Right lobe of liver (tissue), 6 donors: ENCODE data around the gene CBX2. TPM values are rescaled to one million over a fixed set of nuclear protein-coding genes. Genes with fewer than 3 reads are reported as not detected.

Experiments
- ATAC-seq, 4 donors: fragments of 200-7000 bp; cut with Tn5 transposase; one replicate each; pipeline ENCODE4 v1.9.1; 2020; ENCODE audit warnings: mild to moderate bottlenecking in 4 of 4, moderate library complexity in 4 of 4
- DNase-seq, 3 donors: peaks; one replicate each; pipeline ENCODE4 v3.0.0-alpha.2; 2020
- H3K27ac ChIP-seq, 3 donors: fragments of 200-600 bp; one replicate each; pipeline ENCODE4 v1.8.0; 2022
- H3K27me3 ChIP-seq, 2 donors: fragments of 200-600 bp; one replicate each; pipeline ENCODE4 v1.8.0; 2022
- H3K36me3 ChIP-seq, 4 donors: fragments of 200-600 bp; sonication (generic) in 1 of 4; one replicate each; pipeline versions ENCODE4 v1.5.1 to v1.8.0; 2017 to 2022; ENCODE audit warnings: control low read depth in 1 of 4
- H3K4me1 ChIP-seq, 4 donors: fragments of 200-600 bp; sonication (generic) in 1 of 4; one replicate each; pipeline versions ENCODE4 v1.5.1 to v1.8.0; 2017 to 2022; ENCODE audit warnings: control low read depth in 1 of 4
- H3K4me3 ChIP-seq, 3 donors: fragments of 200-600 bp; one replicate each; pipeline ENCODE4 v1.8.0; 2022
- H3K9me3 ChIP-seq, 4 donors: fragments of 200-600 bp; sonication (generic) in 1 of 4; one replicate each; pipeline versions ENCODE4 v1.5.1 to v1.8.0; 2017 to 2022; ENCODE audit warnings: control low read depth in 1 of 4
- POLR2A ChIP-seq: fragments of 450-650 bp; IDR thresholded peaks from one replicate; pipeline ENCODE4 v1.6.1; 2017; ENCODE audit warnings: antibody characterized with exemption, mild to moderate bottlenecking
- WGBS: methylation state at CpG from one replicate; pipeline ENCODE4 v1.1.6; 2018; ENCODE audit warnings: low coverage, low lambda C conversion rate; ENCODE audit not compliant: insufficient coverage; ENCODE audit errors: missing lambda C conversion rate; 5-methylcytosine and 5-hydroxymethylcytosine counted together
- intact Hi-C, 2 donors: fragments of 100-400 bp; cut with DNase I; formaldehyde crosslinking; loops; one replicate each; pipeline versions ENCODE4 v1.11.2 to v1.14.1; 2022
- total RNA-seq, 6 experiments: library from RNA; depleted of rRNA in 2 of 6; stranded (reverse); fragments of >200 nt in 2 of 6; fragmentation: NEBNext Ultra II Directional in 3 of 6; extraction: Animal tissue kit (Norgen Biotek cat#: 25700) in 3 of 6; gene quantifications; one replicate each; pipeline versions ENCODE4 v1.1.0 to v1.2.4, GENCODE V29; 2016 to 2023
- TF ChIP-seq, protein P1 (sequence below), 4 donors: fragments of 200-600 bp in 3 of 4; fragments of 450-650 bp in 1 of 4; IDR thresholded peaks; one replicate each; pipeline versions ENCODE4 v1.5.1 to v1.8.0; 2016 to 2022; ENCODE audit warnings: antibody characterized with exemption in 4 of 4, mild to moderate bottlenecking in 2 of 4
- donor health status: DM: no; HTN: yes; CAD: no.
- donor health status: DM: no; HTN: no; CAD: no.
- donor health status: DM: no; HTN: no; CAD: no.
- donor health status: DM: no; HTN: yes; CAD: no.
- donor health status: DM: no; HTN: yes; CAD: no.

Gene CBX2
- total RNA-seq, 6 experiments from 2014 or later: 0.33 to 3.5 (median 1.1) TPM

DNA sequence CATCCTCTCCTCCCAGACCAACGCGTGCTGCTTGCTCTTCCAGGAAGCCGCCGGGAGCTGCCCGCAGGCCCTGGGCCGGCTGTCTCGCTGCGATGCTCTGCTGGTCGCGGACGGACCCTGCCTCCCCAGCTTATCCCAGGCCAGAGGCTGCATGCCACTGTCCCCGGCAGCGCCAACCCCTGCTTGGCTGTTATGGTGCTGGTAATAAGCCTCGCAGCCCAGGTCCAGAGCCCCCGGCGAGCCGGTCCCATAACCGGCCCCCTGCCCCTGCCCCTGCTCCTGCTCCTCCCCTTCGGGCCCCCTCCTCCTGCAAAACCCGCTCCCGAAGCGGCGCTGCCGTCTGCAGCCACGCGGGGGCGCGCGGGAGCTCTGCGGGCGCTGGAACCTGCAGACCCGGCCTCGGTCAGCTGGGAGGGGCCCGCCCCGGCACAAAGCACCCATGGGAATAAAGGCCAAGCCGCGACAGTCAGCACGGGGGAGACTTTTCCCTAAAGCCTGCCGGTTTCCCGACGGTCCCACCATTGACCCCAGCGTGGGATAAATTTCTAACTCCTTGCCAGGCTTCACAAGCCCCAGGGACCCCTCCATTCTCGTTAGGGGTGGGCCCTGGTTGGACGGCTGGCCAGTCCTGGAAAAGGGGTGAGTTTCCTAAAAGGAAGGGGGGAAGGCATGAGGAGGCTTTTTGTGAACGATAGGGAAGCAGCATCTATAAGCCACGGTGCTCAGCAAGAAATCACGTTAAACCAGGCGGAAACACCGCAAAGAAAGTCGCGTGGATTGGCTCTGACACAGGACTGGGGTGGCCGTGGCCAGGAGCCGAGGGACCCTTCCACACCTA is 36.0 kb upstream of the CBX2 start:
- DNase-seq: peak; percentile 76 to 79 (median 77)
- intact Hi-C loops: no loop called here
- WGBS: 4% methylated on average over 23 of the region's 53 CpGs
- Histone ChIP-seq H3K4me3 (peak overlapping the region in 1 of 3 donors; percentile 4), H3K27me3 (peaks cover 0 to 6% of the 10 kb centered on the region in 2 donors), H3K9me3 (no peaks in the 10 kb centered on the region), H3K27ac (no peak overlapping the region), H3K4me1 (peaks cover 0 to 22% (median 4%) of the 10 kb centered on the region in 4 donors), H3K36me3 (no peaks in the 10 kb centered on the region)
- peak; percentile 62 to 78 (median 76) for ATAC-seq
- TF ChIP-seq POLR2A: no peak
- TF ChIP-seq, protein P1, sequence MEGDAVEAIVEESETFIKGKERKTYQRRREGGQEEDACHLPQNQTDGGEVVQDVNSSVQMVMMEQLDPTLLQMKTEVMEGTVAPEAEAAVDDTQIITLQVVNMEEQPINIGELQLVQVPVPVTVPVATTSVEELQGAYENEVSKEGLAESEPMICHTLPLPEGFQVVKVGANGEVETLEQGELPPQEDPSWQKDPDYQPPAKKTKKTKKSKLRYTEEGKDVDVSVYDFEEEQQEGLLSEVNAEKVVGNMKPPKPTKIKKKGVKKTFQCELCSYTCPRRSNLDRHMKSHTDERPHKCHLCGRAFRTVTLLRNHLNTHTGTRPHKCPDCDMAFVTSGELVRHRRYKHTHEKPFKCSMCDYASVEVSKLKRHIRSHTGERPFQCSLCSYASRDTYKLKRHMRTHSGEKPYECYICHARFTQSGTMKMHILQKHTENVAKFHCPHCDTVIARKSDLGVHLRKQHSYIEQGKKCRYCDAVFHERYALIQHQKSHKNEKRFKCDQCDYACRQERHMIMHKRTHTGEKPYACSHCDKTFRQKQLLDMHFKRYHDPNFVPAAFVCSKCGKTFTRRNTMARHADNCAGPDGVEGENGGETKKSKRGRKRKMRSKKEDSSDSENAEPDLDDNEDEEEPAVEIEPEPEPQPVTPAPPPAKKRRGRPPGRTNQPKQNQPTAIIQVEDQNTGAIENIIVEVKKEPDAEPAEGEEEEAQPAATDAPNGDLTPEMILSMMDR (IDR thresholded peaks at IDR 0.05): peak; percentile 81 to 92 (median 92)

DNA sequence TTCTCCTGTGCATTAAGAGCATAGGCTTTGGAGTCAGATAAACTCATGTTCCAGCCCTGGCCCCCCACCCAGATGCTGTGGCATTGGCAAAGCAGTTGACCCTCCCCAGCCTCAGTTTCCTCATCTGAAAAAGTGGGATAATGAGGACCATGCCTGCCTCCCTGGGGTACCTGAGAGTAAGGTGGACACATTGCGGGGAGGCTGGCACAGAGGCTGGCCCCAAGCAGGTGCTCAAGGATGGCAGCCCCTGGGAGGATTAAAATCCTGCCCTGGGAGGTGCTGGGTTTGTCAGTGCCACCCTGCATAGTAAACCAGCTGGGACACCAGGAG is 35.4 kb upstream of the CBX2 start:
- Histone ChIP-seq H3K27ac (no peak overlapping the region), H3K36me3 (no peaks in the 10 kb centered on the region), H3K4me1 (peaks cover 0 to 22% (median 4%) of the 10 kb centered on the region in 4 donors), H3K27me3 (peaks cover 0 to 12% of the 10 kb centered on the region in 2 donors), H3K4me3 (no peak overlapping the region), H3K9me3 (no peaks in the 10 kb centered on the region)
- TF ChIP-seq, protein P1 (IDR thresholded peaks at IDR 0.05): no peak
- no peak for TF ChIP-seq POLR2A
- ATAC-seq (no peak), DNase-seq (no peak)
- WGBS: 80% methylated on average over 1 of the region's 1 CpG
- intact Hi-C loops: no loop called here

DNA sequence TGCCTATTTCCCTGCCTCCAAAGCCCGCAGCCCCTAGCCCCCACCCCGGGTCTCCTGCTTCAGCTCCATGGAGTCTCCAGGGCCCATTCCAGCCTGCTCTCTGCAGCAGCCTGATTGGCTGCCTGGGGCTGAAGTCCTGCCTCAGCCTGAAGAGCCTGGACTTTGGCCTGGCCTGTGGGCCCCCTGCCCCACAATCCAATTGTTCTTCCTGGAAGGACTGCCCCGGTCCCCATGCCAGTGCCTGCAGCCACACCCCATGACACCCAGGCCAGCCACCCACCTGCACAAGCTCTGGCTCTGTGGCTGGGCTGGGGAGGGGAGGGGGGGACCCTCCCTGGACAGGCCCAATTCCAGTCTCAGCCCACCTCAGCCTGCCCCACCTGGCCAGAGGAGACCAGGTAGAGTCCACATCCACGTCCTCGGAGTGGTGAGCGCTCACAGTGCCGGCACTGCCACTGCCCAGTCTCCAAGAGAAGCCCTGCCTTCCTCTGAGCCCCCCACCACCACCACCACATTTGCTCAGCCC is 34.9 kb upstream of the CBX2 start:
- intact Hi-C loops: no loop called here
- ATAC-seq: no peak
- no peaks in the 10 kb centered on the region for H3K36me3 ChIP-seq
- peaks cover 0 to 16% of the 10 kb centered on the region in 2 donors for H3K27me3 ChIP-seq
- WGBS: 69% methylated on average over 4 of the region's 7 CpGs
- H3K9me3 ChIP-seq: no peaks in the 10 kb centered on the region
- peaks cover 0 to 22% (median 4%) of the 10 kb centered on the region in 4 donors for H3K4me1 ChIP-seq
- DNase-seq: no peak
- TF ChIP-seq, protein P1 (IDR thresholded peaks at IDR 0.05): no peak
- no peak for TF ChIP-seq POLR2A
- H3K27ac ChIP-seq: no peak overlapping the region
- H3K4me3 ChIP-seq: no peak overlapping the region

DNA sequence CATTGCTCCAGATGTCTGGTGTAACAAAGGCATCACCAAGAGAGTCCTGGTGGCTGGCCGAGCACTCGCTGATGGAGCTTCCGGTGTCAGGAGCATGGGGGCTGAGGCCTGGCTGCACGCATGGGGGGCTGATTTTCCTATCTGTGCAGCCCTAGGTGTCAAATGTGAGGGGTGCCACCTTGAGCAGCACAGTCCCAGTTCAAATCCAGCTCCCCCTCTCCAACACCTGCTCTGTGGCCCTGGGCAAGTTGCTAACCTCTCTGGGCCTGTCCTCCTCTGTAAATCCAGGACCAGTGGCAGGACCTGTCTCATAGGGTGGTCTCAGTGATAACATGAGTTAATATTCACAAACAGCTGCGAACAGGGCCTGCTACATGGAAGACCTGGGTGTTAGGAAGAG is 34.3 kb upstream of the CBX2 start:
- Histone ChIP-seq H3K27me3 (peaks cover 0 to 22% of the 10 kb centered on the region in 2 donors), H3K4me3 (no peak overlapping the region), H3K4me1 (peaks cover 0 to 22% (median 4%) of the 10 kb centered on the region in 4 donors), H3K27ac (no peak overlapping the region), H3K36me3 (no peaks in the 10 kb centered on the region), H3K9me3 (no peaks in the 10 kb centered on the region)
- WGBS: 100% methylated on average over 1 of the region's 5 CpGs
- no peak for DNase-seq
- TF ChIP-seq, protein P1 (IDR thresholded peaks at IDR 0.05): no peak
- TF ChIP-seq POLR2A: no peak
- intact Hi-C loops: no loop called here
- ATAC-seq: no peak
